22Rv1 (cell line): ENCODE measurements around the gene TTC7B.
"Not testable (repeated sequence)": the region's sequence is repeated elsewhere in the genome, so short reads cannot be mapped to it uniquely, and the experiment has no call there.

Experiments used
- H3K27ac ChIP-seq: fragments of 450-650 bp; 2 replicates; pipeline ENCODE4 v1.5.1; 2017
- ZFX ChIP-seq: fragments of 450-650 bp; IDR thresholded peaks from 2 replicates; pipeline ENCODE4 v1.6.1; 2017; ENCODE audit warnings: antibody characterized with exemption, borderline replicate concordance
- TF ChIP-seq, protein P1 (sequence below): fragments of 450-650 bp; IDR thresholded peaks from 2 replicates; pipeline ENCODE4 v1.5.1; 2017; ENCODE audit warnings: mild to moderate bottlenecking

The TTC7B gene

GRCh38 chr14:90534091-90534837, 282.0 kb downstream of the TTC7B start:
- H3K27ac ChIP-seq: no peak overlapping the region
- TF ChIP-seq, protein P1, sequence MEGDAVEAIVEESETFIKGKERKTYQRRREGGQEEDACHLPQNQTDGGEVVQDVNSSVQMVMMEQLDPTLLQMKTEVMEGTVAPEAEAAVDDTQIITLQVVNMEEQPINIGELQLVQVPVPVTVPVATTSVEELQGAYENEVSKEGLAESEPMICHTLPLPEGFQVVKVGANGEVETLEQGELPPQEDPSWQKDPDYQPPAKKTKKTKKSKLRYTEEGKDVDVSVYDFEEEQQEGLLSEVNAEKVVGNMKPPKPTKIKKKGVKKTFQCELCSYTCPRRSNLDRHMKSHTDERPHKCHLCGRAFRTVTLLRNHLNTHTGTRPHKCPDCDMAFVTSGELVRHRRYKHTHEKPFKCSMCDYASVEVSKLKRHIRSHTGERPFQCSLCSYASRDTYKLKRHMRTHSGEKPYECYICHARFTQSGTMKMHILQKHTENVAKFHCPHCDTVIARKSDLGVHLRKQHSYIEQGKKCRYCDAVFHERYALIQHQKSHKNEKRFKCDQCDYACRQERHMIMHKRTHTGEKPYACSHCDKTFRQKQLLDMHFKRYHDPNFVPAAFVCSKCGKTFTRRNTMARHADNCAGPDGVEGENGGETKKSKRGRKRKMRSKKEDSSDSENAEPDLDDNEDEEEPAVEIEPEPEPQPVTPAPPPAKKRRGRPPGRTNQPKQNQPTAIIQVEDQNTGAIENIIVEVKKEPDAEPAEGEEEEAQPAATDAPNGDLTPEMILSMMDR: no peak
- no peak for TF ChIP-seq ZFX

GRCh38 chr14:90533591-90534021, 282.6 kb downstream of the TTC7B start:
- TF ChIP-seq ZFX: no peak
- TF ChIP-seq, protein P1: no peak
- no peak overlapping the region for H3K27ac ChIP-seq

- no peak overlapping the region for H3K27ac ChIP-seq
- no peak for TF ChIP-seq ZFX
- TF ChIP-seq, protein P1: no peak
Observed at GRCh38 chr14:90532826-90533525, 283.3 kb downstream of the TTC7B start.

GRCh38 chr14:90531497-90531896, 284.7 kb downstream of the TTC7B start:
- TF ChIP-seq, protein P1: no peak
- no peak for TF ChIP-seq ZFX
- no peak overlapping the region for H3K27ac ChIP-seq

DNA sequence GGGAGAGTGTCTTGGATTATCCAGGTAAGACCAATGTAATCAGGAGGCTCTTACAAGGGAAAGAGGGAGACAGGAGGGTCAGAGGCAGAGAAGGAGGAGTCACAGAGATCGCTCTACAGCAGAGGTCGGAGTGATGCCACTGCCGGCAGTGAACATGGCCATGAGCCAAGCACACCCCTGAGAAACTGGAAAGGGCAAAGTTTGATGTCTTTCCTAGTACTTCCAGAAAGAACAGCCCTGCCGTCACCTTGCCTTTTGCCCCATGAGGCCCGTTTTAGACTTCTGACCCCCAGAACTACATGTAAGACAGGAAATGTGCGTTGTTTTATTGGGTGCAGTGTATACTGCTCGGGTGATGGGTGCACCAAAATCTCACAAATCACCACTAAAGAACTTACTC, 285.7 kb downstream of the TTC7B start:
- TF ChIP-seq, protein P1: no peak
- TF ChIP-seq ZFX: no peak

GRCh38 chr14:90527978-90528377, 288.3 kb downstream of the TTC7B start:
- TF ChIP-seq ZFX: no peak
- TF ChIP-seq, protein P1: no peak
- no peak overlapping the region for H3K27ac ChIP-seq

More for the DNA sequence above, 285.7 kb downstream of the TTC7B start:
- H3K27ac ChIP-seq: no peak overlapping the region

GRCh38 chr14:90526536-90526935, 289.7 kb downstream of the TTC7B start:
- not testable (repeated sequence) for H3K27ac ChIP-seq

GRCh38 chr14:90525353-90526028, 290.7 kb downstream of the TTC7B start:
- not testable (repeated sequence) for H3K27ac ChIP-seq
